ENCODE measurements around the gene PELI3.
"Not testable (repeated sequence)": the region's sequence is repeated elsewhere in the genome, so short reads cannot be mapped to it uniquely, and the experiment has no call there.

The PELI3 gene

GRCh38 chr11:66451663-66452062 lies 15.0 kb upstream of the PELI3 start:
- TF ChIP-seq, protein P1, sequence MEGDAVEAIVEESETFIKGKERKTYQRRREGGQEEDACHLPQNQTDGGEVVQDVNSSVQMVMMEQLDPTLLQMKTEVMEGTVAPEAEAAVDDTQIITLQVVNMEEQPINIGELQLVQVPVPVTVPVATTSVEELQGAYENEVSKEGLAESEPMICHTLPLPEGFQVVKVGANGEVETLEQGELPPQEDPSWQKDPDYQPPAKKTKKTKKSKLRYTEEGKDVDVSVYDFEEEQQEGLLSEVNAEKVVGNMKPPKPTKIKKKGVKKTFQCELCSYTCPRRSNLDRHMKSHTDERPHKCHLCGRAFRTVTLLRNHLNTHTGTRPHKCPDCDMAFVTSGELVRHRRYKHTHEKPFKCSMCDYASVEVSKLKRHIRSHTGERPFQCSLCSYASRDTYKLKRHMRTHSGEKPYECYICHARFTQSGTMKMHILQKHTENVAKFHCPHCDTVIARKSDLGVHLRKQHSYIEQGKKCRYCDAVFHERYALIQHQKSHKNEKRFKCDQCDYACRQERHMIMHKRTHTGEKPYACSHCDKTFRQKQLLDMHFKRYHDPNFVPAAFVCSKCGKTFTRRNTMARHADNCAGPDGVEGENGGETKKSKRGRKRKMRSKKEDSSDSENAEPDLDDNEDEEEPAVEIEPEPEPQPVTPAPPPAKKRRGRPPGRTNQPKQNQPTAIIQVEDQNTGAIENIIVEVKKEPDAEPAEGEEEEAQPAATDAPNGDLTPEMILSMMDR (IDR thresholded peaks at IDR 0.05; ENCODE audit: low read length, missing control alignments): no peak
- no peak overlapping the region for H3K4me3 ChIP-seq (replicated peaks; ENCODE audit: low read depth, low read length)

DNA sequence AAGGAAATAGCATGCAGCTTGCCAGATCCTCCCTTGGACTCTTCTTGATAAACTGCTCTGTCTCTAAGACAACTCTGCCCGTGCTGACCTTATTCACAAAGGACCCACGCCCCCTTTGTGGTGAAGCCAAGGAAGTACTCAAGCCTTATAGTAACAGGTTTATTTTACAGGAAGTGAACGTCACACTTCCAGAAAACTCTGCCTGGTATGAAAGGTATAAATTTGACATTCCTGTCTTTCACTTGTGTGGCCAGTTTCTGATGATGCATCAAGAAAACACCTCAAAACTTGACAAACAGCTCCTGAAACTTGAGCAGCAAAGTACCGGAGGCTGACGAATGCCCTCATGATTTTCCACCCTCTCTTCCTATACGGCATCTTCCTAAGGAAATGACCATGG lies 12.5 kb upstream of the PELI3 start:
- no peak for DNase-seq (ENCODE audit: low read depth)
- H3K4me3 ChIP-seq (replicated peaks; ENCODE audit: low read depth, low read length): no peak overlapping the region
- TF ChIP-seq, protein P1 (IDR thresholded peaks at IDR 0.05; ENCODE audit: low read length, missing control alignments): no peak

More at GRCh38 chr11:66451663-66452062, 15.0 kb upstream of the PELI3 start:
- DNase-seq (ENCODE audit: low read depth): no peak

- TF ChIP-seq, protein P1 (IDR thresholded peaks at IDR 0.05; ENCODE audit: low read length, missing control alignments): no peak
- H3K4me3 ChIP-seq (replicated peaks; ENCODE audit: low read depth, low read length): no peak overlapping the region
- no peak for DNase-seq (ENCODE audit: low read depth)
Observed at GRCh38 chr11:66454828-66455227, 11.9 kb upstream of the PELI3 start.

- no peak overlapping the region for H3K4me3 ChIP-seq (replicated peaks; ENCODE audit: low read depth, low read length)
- DNase-seq (ENCODE audit: low read depth): no peak
- TF ChIP-seq, protein P1 (IDR thresholded peaks at IDR 0.05; ENCODE audit: low read length, missing control alignments): no peak
Observed at GRCh38 chr11:66457826-66458225, 8.9 kb upstream of the PELI3 start.

GRCh38 chr11:66459138-66459778 lies 7.4 kb upstream of the PELI3 start:
- no peak for DNase-seq (ENCODE audit: low read depth)
- TF ChIP-seq, protein P1 (IDR thresholded peaks at IDR 0.05; ENCODE audit: low read length, missing control alignments): no peak
- no peak overlapping the region for H3K4me3 ChIP-seq (replicated peaks; ENCODE audit: low read depth, low read length)

GRCh38 chr11:66462010-66462409 lies 4.7 kb upstream of the PELI3 start:
- H3K4me3 ChIP-seq (replicated peaks; ENCODE audit: low read depth, low read length): no peak overlapping the region
- TF ChIP-seq, protein P1 (IDR thresholded peaks at IDR 0.05; ENCODE audit: low read length, missing control alignments): no peak
- DNase-seq (ENCODE audit: low read depth): no peak

- DNase-seq (ENCODE audit: low read depth): no peak
- TF ChIP-seq, protein P1 (IDR thresholded peaks at IDR 0.05; ENCODE audit: low read length, missing control alignments): no peak
- H3K4me3 ChIP-seq (replicated peaks; ENCODE audit: low read depth, low read length): no peak overlapping the region
Observed at GRCh38 chr11:66462911-66463310, 3.8 kb upstream of the PELI3 start.

DNA sequence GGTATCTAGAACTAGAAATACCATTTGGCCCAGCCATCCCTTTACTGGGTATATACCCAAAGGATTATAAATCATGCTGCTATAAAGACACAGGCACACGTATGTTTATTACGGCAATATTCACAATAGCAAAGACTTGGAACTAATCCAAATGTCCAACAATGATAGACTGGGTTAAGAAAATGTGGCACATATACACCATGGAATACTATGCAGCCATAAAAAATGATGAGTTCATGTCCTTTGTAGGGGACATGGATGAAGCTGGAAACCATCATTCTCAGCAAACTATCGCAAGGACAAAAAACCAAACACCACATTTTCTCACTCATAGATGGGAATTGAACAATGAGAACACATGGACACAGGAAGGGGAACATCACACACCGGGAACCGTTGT lies 2.6 kb upstream of the PELI3 start:
- not testable (repeated sequence) for H3K4me3 ChIP-seq (replicated peaks; ENCODE audit: low read depth, low read length)

More for the DNA sequence above, 2.6 kb upstream of the PELI3 start:
- not testable (repeated sequence) for DNase-seq (ENCODE audit: low read depth)
